ENCODE data around the gene SECTM1.

The SECTM1 gene

DNA sequence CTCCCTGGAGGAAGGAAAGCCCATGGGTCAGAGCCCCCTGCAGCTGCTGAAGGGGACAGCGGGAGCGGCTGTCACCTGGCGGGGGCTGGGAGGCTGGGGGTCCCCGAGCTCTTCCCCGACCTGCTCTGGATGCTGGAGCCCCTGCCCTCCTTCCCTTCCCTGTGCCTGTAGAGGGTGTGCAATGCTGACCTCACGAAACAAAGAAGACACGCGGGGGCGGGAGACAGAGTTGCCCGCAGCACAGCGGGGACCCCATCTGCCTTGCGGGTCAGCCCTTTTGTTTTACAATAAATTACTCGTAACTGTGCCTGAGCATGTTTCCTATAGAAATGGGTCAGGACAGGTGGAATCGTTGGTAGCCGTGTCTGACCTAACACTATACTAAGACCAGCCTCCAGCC lies 6.3 kb downstream of the SECTM1 start:
- DNase-seq: no peak

DNA sequence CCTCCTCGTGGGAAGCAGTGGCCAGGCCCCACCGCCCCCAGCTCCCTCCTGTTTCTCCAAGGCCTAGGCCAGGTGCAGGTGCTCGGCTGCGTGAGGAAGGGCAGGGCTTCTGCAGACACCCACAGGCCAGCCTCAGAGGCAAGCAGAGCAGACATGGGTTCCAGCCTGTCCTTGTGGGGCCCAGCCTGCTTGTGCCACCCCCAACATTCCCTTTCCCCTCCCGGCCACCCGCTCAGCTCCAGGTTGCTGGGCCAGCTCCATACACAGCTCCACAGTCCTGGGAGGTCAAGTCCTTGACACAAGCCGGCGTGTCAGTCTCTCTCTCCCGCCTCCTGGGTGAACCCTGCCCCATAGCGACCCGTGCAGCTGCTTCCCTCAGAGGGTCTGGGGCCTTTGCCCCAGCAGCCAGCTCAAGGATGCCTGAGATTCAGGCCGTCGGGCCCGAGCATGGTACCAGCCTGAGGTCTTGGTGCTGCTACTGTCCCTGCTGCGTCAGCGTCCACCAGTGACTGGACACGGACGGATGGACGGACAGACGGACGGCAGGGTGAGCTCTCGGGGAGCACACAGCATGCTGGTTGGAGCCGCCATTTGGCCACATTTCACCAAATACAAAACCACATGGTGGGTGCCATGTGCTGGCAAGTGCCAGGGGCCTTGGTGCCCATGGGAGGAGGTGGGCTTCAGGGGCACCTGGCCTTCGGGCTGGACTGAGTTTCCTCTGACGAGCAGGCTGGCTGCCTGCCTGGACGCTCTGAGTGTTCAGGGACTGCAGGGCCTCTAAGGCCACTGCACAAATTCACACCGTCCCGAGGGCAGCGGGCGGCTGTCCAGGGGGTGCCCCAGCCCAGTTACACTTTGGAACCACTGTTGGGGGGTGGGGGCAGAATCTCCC lies 8.0 kb downstream of the SECTM1 start:
- DNase-seq: no peak

DNA sequence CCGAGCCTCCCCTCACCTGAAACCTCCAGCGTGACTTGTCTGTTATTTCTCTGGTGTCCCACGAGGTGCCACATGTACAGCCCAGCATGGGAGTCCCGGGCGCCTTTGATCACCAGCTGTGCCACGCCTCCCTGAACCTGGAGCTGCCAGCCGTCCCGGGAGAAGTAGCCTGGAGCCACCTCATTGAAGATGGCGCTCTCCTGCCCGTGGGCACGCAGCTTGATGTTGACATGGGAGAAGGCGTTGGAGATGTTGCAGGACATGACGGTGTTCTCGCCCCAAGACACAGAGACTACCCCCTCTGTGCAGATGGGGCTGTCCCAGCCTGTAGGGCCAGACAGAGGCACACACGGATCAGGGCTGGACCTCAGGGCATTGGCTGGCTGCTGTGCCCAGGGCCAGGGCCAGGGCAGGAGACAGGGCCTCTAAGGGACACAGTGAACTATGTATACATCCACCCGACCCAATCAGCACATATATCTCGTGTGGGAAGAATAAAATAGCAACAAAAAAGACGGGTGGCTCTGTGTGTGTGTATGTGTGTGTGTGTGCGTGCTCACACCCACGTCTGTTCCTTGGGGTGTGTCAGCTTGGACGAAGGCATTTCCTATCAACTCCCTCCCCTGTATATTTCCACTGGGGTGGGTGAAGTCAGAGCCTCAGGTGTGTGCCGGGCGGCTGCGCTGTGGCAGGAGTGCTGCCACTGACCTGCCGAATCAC lies 8.8 kb downstream of the SECTM1 start:
- no peak for DNase-seq

DNA sequence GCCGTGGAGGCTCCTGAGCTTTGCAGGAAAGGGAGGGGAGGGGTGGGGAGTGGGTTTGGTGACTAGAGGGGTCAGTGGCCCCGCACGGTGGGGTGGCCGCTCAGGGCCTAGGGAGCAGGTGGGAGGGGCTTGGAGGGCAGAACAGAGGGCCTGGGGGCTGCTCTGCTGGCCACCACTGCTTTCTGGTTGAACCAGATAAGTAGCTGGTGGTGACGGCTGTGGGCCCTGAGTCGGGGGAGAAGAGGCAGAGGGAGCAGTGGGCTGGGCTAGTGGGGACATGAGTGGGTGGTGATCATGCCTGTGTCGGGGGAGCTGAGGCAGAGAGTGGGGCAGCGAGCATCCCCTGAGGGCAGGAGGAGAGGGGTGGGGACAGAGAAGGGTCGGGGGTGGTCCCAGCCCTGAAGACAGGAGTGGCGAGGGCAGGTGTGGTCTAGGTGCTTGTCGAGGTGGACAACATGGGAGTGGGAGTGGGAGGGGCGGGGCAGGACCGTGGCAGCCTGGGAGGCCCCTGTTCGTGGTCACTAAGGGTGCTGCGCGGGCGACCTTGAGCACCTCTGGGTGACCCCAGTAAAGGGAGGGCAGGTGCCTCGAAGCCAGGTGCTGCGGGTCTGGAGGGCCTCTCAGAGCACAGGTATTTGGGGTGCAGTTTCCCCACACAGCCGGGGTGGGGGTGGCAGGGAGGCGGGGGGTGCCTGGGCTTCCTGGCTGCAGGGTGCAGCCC lies 9.9 kb downstream of the SECTM1 start:
- DNase-seq: no peak

DNA sequence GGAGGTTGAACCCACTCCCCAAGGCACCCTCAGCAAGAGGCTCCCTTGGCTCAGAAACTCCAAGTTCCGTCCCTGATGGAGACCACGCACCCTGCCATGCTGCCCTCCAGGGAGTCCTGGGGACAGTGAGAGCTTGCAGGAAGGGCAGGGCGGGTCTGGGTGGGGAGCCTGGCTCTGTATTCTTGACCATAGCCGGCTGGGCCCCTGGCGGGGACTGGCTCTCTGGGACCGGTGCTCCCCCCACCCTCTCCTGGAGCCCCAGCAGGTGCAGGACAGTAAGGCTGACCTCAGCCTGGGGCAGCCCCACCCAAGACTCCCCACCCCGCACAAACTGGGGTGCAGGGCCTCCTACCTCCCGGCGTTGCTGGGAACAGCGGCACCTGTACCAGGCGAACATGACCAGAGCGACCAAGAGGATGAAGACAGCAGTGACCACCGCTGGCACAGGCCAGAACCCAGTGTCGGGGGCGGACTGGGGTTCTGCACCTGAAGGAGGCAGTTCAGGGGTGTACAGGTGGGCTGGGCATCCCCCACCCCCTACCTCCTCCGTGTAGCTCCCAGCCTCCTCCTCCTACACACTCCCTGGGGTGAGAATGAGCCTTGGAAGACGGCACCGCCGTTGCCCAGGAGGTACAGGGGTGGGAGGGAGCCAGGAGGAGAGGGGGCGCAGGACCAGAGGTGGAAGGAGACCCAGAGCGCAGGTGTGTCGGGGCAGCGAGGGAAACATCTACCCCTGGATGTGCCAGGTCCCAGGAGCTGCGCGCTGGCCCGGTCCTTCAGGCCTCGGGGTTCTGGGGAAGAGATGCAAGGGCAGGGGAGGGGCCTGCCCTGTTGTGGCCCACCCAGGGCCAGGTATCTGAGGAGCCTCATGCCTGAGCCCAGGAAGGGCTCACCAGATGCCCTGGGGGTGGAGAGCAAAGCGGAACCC lies 10.8 kb downstream of the SECTM1 start:
- DNase-seq: no peak

DNA sequence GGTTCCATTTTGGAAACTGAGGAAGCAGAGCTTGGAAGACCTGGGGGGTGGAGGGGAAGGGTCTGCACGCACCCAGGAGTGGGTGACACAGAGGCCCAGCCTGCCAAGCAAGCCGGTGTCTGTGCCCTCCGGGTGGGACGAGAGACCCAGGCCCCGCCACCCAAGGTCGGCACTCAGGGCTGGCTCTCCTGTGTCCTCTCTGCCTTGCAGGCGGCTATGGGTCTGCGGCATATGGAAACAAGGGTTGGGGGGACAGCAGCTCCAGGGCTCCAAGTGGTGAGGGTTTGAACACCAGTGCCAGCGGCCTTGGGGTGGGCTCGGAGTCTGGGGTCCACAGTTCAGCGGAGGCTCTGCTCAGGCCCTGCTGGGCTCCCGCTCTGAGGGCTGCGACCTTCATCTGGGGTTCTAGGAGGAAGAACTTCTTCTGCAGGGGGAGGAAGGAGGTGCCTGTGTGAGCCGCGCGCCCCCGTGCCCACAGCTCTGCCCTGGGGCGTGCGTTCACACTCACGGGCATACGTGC lies 11.6 kb downstream of the SECTM1 start:
- DNase-seq: peak in 1 of 6 experiments; percentile 28

DNA sequence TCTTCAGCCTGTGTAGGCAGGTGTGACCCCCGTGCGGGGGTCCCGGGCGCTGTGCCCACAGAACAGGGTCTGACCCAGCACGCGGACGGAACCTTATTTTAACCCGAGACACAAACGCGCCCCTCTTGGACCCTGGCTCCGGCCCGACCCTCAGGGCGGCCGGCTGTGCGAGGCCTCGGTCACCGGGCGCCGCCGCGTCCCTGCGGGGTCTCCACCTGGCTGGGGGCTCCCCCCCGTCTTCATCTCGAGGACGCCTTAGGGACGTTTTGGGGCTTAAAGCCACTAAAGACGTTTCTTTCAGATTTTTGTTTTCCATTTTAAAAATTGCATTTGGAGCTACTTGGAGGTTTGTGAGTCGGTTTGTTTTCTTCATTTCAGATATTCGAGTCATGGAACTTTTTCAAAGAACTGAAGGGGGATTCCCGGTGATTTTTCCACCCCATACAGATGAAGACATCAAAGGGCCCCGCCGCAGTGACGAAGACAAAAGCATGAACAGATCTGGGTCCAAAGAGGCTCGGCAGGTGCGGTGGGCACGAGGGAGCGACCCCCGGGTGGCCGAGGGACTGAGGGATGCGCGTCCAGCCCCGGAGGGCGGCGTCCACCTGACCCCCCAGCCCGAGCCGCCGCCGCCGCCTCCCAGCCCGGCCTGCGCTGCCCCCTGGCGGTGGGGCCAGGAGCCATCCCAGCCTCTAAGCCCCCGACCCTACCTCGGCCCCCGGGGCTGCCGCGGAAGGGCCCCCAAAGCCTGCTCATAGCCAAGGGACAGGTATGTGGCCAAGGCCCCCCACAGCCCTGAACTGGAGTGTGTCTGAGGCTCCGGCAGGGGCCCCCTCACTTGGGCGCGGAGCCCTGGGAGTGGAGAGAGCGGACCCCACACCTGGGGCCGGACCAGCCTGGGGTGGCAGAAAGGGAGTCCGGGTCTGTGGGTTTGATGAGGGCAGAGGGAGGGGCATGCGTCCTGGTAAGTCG lies 12.3 kb downstream of the SECTM1 start:
- peak; percentile 71 to 85 (median 78) for DNase-seq

DNA sequence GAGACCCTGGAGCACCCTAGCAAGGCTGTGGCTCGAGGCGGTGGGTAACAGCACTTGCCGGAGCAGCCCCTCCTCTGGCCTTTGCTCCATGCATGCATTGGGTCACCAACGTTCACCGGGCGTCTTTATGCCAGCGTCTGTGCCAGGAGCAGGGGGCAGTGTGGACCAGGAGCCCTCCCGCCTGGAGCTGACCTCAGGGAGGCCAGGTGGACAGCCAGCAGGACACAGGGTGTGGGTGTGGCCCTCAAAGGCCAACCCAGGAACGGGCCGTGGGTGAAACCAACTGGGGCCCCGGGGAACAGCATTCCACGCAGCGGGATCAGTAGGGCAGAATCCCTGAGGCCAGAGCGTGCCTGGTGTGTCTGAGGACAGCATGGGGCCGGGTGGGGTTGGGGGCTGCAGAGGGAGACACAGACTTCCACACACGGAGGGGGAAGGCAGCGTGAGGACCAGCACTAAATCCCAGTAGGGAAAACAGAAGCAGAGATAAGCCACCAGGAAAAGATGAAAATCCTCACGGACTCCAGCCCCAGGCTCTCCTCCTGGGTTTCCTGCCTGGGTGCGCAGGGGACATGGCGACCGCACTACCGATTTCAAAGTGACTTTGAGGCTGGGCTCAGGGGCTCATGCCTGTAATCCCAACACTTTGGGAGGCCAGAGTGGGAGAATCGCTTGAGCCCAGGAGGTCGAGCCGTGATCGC lies 13.3 kb downstream of the SECTM1 start:
- DNase-seq: no peak

DNA sequence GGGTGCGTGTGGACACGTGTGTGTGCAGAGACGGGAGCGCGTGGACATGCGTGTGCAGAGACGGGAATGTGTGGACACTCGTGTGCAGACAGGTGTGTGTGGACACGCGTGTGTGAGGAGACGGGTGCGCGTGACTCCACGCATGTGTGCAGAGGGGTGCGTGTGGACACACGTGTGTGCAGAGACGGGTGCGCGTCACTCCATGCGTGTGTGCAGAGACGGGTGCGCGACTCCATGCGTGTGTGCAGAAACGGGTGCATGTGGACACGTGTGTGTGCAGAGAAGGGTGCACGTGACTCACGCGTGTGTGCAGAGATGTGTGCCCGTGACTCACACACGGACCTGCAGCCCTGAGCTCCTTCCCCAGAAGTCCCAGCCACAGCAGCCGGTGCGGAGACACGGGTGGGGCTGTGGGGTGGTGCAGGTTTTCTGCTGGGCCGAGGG lies 13.9 kb downstream of the SECTM1 start:
- DNase-seq: no peak

DNA sequence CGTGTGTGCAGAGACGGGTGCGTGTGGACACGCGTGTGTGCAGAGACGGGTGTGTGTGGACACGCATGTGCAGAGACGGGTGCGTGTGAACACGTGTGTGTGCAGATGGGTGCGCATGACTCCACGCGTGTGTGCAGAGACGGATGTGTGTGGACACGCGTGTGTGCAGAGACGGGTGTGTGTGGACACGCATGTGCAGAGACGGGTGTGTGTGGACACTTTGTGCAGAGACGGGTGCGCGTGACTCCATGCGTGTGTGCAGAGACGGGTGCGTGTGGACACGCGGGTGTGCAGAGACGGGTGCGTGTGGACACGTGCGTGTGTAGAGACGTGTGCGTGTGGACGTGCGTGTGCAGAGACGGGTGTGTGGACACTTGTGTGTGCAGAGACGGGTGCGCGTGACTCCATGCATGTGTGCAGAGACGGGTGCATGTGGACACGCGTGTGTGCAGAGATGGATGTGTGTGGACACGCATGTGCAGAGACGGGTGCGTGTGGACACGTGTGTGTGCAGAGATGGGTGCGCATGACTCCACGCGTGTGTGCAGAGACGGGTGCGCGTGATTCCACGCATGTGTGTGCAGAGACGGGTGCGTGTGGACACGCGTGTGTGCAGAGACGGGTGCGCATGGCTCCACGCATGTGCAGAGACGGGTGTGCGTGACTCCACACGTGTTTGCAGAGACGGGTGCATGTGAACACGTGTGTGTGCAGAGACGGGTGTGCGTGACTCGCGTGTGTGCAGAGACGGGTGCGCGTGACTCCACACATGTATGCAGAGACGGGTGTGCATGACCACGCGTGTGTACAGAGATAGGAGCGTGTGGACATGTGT lies 14.6 kb downstream of the SECTM1 start:
- DNase-seq: no peak

DNA sequence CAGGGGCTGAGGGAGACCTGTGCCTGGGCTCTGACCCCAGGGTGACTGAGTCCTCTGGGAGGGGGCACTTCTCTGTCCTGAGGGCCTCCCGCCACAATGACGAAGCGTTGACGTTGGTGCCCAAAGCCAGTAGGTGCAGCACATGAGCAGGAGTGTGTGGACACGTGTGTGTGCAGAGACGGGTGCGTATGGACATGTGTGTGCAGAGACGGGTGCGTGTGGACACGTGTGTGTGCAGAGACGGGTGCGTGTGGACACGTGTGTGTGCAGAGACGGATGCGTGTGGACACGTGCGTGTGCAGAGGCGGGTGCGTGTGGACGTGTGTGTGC lies 15.4 kb downstream of the SECTM1 start:
- no peak for DNase-seq

DNA sequence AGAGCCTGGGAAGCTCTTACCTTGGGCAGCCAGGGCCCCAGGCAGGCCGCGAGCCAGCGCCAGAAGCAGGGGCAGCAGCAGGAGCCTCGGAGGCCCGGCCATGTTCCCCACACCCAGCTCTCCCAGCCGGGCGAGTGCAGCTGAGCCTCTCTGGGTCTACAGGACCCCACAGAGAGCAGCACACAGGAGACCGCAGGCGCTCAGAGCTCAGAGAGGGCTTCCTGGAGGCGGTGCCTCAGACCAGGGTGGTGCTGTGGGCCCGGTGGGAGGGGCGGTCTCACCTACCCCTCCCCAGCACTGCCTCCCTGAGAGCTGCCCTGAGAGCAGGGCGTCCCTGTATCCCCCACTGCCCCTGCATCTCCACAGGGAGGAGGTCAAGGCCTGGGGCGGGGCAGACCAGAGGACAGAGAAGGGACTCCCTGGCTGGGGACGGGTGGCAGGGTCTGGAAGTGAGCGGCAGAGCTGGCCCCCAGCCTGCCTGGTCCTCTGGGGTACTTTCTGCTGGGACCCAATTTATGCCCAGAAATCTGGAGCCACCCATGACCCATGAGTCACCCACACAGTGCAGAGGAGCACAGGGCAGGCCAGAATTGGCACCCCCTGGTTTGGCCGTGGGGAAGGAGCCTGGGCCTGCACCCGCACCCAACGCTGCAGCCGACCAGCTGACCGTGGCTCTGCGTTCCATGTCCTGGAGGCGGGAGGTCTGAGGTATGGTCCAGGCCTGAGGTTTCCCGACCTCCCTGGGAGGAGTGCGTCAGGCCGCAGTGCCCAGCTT lies 16.0 kb downstream of the SECTM1 start, which contains the start of gene CD7:
Gene CD7 (minus strand): TSS at position 215 of the 775 bp plus-strand sequence. CDS start 113 bp downstream, at position 102.
- DNase-seq: peak; percentile 60 to 83 (median 67)

DNA sequence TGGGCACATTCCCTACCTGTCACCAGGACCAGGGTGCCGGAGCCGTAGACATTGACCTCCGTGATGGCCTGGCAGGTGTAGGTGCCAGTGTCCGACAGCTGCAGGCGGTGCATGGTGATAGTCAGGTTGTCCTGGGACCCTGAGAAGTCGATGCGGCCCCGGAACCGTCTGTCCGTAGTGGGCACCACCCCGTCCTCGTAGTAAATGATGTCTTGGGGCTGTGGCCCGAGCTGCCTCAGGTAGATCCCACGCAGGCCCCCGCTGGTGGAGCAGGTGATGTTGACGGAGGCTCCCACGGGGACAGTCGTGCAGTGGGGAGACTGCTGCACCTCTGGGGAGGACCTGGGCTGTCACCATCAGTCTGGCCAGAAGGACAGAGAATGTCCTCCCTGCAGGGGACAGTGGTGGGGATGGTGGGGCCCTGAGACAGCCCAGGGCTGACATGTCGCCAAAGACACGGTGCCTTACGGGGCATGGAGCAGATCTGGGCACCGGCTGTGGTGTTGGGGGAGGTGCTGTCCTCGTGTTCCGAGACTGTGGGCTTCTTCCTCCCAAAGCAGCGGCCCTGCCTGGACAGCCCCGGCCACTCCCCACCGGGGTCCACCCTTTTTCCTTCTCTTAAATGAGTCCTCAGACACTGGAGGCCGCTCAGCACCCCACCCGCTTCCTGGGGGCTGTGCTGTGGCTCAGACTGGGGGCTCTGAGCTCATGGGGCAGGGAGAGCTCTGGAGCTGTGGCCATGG lies 16.7 kb downstream of the SECTM1 start:
- peak in 5 of 6 experiments; percentile 32 to 77 (median 56) for DNase-seq

DNA sequence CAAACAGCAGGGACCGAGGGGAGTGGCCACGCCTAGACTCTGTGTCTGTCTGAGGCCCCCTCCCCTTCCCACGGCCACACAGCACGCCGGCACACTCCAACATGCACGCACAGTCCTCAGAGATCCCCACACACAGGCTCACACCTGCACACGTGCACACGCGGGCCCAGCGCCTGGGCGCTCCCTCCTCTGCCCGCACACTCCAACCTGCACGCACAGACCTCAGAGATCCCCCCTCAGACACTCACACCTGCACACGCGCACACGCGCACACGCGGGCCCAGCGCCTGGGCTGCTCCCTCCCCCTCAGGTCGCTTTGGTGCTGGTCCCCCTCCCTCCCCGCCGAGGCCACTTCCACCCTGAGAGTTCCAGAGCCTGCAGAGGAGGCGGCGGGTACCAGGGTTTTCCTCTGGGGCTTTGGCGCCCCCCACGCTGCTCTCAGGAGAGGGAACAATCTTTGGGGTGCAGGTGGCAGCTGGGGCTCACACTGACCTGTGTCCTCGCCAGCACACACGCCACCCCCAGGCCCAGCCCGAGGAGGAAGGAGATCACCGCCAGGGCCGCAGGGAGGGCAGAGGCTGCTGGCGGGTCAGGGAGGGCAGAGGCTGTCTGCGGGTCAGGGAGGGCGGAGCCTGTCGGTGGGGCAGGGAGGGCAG lies 17.7 kb downstream of the SECTM1 start:
- DNase-seq: peak; percentile 48 to 68 (median 62)

DNA sequence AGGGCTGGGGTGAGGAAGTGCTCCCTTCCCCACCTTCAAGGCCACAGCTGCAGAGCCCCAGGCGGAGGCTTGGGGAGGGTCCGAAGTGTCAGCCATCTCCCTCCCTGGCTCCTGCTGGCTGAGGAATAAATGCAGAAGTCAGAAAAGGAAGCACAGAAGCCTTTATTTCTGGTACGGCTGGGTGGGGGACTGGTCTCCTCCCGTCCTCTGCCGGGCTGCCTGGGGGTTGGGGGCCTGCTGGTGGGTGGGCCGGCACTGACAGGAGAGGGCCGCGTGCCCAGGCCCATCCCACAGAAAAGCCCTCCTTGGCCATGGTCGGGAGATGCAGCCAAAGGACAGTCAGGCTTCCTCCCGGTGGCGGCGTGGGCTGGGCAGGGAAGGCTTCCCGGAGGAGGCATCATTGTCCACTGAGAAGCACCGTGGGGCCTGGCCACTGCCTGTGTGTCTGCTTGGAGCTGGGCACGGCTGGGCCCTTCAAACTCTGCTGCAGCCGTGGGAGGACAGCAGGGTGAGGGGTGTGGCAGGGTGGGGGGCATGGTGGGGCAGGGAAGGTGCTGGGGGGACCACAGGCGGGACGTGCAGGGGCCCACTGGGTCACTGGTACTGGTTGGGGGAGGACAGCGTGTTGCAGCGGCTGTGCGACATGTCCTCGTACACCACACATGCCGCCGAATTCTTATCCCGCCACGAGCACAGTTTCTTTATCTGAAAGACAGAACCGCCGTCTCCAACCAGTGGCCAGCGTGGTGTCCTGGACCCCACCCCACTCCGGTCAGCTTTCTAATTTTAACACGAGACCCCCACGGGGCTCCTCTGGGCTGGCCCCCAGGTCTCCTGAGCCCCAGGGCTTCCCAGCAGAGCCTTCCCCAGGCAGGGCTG lies 18.6 kb downstream of the SECTM1 start:
- no peak for DNase-seq

All from stimulated activated naive CD4-positive, alpha-beta T cell (primary cell).